ES-I3 (cell line): ENCODE results near the gene ABCF3.
A peak's percentile ranks its signal among the peaks of the same experiment; 100 is the strongest.

Experiments
- H3K36me3 ChIP-seq: 2 replicates; pipeline ENCODE4 v1.6.1; 2013; ENCODE audit warnings: mild to moderate bottlenecking, low read length, control low read depth, moderate library complexity; ENCODE audit not compliant: insufficient read depth
- H3K4me1 ChIP-seq: 2 replicates; pipeline ENCODE4 v1.6.1; 2013; ENCODE audit warnings: mild to moderate bottlenecking, control low read depth, low read length; ENCODE audit not compliant: insufficient read depth
- H3K9ac ChIP-seq: 2 replicates; pipeline ENCODE4 v1.6.1; 2013; ENCODE audit warnings: low read depth, mild to moderate bottlenecking, low read length, moderate library complexity
- H3K9me3 ChIP-seq: 2 replicates; pipeline ENCODE4 v1.6.1; 2013; ENCODE audit warnings: mild to moderate bottlenecking, low read length, moderate library complexity; ENCODE audit not compliant: control insufficient read depth, insufficient read depth

ABCF3 gene

DNA sequence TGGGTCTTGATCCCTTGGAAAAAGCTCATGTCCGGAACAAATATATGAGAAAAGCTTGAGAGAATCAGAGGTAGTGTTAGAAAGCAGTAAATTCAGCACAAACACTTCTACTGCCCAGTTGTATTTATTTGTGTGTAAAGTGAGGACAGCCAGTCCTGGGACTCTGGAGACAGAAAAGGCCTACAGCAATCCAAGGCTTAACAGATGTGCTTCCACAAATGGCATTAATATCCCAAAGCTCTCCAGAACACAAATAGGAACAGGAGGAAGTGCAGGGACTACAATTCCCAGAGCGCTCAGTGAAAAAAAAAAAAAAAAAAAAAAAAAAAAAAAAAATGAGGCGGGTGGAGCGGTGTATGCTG, 11.7 kb upstream of the ABCF3 start:
- no peaks in the 10 kb centered on the region for H3K9me3 ChIP-seq
- peaks cover 37% of the 10 kb centered on the region for H3K4me1 ChIP-seq
- H3K9ac ChIP-seq: no peak overlapping the region
- peaks cover 20% of the 10 kb centered on the region for H3K36me3 ChIP-seq

DNA sequence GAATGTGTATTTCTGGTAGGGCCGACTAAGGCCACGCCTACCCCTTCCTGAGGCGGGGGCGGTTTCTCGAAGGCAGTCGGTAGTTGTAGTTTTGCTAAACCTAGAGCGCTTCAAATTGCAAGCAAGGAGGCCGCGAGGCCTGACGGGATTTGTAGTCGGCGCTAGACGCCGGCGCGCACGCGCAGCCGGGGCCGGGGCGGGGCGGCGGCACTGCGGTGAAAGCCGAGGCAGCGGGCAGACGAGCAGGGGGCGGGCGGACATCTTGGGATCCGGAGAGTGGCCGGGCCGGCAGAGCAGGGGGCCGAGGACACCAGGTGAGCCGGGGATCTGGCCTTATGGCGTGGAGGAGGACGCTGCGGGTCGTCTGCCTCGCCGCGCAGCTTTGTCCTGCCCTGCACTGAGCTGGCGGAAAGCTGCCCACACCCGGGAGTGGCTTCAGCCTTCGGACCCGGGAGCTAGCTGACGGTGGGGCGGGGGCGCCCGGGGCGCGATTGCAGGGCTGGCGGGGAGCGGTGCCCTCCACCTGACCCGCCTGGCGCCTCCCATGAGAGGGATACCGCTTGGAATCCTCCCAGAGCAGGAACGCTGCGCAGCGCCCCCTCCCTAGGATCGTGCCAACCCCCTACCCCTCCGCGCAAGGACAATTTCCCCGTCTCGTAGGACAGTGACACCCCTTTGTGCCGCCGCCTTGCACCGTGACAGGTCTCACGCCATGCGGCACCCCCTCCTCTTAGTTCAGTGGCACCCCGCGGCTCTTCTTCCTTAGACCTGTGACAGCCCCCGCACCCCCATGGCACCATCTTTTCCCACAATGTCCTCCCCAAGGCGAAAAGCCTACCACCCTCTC, 11.1 kb upstream of the ABCF3 start, which contains the start of gene AP2M1:
Gene AP2M1, plus strand, starts transcription at position 210 of the 847 bp plus-strand sequence. CDS start 2,139 bp downstream, outside the sequence.
- peaks cover 37% of the 10 kb centered on the region for H3K4me1 ChIP-seq
- H3K36me3 ChIP-seq: peaks cover 22% of the 10 kb centered on the region
- peak within 1 kb of the TSS; percentile 86 for H3K9ac ChIP-seq
- no peaks in the 10 kb centered on the region for H3K9me3 ChIP-seq

GRCh38 chr3:184175506-184175905, 10.5 kb upstream of the ABCF3 start:
- H3K9me3 ChIP-seq: no peaks in the 10 kb centered on the region
- H3K36me3 ChIP-seq: peaks cover 29% of the 10 kb centered on the region
- peaks cover 37% of the 10 kb centered on the region for H3K4me1 ChIP-seq
- H3K9ac ChIP-seq: peak overlapping the region; percentile 86

- Histone ChIP-seq H3K9ac (peak overlapping the region; percentile 86), H3K36me3 (peaks cover 32% of the 10 kb centered on the region), H3K4me1 (peaks cover 34% of the 10 kb centered on the region), H3K9me3 (no peaks in the 10 kb centered on the region)
Measured at GRCh38 chr3:184175981-184176376, 10.0 kb upstream of the ABCF3 start.

GRCh38 chr3:184176377-184177330, 9.3 kb upstream of the ABCF3 start:
- H3K9me3 ChIP-seq: no peaks in the 10 kb centered on the region
- peaks cover 29% of the 10 kb centered on the region for H3K4me1 ChIP-seq
- H3K9ac ChIP-seq: peak overlapping the region; percentile 86
- H3K36me3 ChIP-seq: peaks cover 34% of the 10 kb centered on the region

DNA sequence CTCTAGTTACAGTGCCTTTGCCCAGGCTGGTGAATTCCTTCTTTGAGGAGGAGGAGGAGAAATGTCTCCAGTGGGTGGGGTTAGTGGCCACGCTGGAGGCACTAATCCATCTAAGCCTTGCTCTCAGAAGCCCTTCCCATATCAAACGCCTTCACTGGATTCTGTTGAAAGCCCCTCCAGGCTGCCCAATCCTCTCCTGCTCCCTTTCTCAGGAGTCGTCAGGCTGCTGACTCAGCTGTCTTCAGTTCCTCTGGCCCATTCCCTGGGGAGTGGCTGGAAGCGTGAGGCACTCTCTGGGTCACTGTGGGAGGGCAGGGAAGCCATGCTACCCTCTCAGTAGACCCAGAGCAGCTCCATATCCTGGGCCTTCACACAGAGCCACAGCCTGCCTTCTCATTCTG, 8.7 kb upstream of the ABCF3 start:
- peaks cover 40% of the 10 kb centered on the region for H3K36me3 ChIP-seq
- H3K9me3 ChIP-seq: no peaks in the 10 kb centered on the region
- peaks cover 23% of the 10 kb centered on the region for H3K4me1 ChIP-seq
- H3K9ac ChIP-seq: peak overlapping the region; percentile 86

DNA sequence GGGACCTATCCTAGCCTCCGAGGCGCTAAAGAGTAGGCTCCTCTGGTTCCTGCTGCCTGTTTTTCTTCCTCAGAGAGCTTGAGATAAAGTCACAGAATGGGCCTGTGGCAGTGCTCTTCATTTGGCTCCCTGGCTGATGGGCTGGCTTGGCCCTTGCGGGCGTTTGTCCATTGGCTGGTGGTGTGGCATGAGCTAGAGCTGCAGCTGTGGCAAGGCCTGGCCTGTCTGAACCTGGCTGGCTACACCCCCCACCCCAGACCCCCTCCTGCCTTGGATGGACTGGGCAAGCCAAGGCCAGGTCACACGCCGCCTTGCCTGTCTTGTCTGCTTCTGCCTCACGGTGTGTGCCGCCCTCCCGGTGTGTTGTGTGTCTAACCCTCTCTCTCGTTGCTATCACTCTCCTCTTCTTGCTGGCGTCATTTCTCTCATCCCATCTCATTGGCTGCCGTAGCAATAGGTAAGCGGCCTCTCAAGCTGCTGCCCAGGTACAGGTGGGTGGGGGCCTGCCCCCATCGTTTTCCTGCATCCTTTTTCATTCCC, 8.2 kb upstream of the ABCF3 start:
- Histone ChIP-seq H3K9ac (no peak overlapping the region), H3K36me3 (peaks cover 42% of the 10 kb centered on the region), H3K9me3 (no peaks in the 10 kb centered on the region), H3K4me1 (peaks cover 21% of the 10 kb centered on the region)

DNA sequence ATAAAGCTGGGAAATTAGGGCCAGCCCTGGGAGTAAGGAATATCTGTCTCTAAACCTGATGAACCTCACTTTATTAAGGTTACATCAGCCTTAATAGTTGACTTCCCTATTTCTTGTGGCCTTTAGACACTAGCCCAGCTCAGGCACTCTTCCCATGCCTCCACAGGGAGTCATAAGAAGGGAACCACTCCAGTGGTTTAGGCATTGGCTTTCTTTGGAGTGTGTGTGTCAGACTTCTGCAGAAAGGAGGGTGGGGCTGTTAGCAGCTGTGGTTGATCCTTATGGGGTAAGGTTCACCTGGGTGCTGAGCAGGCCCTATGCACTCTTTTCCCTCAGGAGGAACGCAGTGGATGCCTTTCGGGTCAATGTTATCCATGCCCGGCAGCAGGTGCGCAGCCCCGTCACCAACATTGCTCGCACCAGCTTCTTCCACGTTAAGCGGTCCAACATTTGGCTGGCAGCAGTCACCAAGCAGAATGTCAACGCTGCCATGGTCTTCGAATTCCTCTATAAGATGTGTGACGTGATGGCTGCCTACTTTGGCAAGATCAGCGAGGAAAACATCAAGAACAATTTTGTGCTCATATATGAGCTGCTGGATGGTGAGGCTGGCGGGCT, 7.4 kb upstream of the ABCF3 start:
- Histone ChIP-seq H3K9me3 (no peaks in the 10 kb centered on the region), H3K4me1 (peaks cover 20% of the 10 kb centered on the region), H3K9ac (no peak overlapping the region), H3K36me3 (peaks cover 42% of the 10 kb centered on the region)

DNA sequence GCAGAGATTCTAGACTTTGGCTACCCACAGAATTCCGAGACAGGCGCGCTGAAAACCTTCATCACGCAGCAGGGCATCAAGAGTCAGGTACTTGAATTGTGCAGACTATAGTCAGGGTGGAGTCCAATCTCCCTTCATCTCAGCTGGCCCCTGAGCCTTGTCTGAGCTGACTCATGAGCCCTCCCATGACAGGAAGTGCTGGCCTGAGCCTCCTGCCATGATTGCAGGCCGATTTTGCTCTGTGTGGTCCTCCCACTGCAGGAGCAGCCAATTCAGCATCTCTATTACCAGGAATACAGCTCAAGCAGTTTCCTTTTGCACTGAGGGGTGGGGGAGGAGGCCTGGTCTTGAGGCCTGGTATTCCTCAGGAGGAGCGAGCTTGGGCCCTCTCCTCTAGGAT, 5.8 kb upstream of the ABCF3 start:
- peaks cover 42% of the 10 kb centered on the region for H3K36me3 ChIP-seq
- peaks cover 18% of the 10 kb centered on the region for H3K4me1 ChIP-seq
- no peaks in the 10 kb centered on the region for H3K9me3 ChIP-seq
- no peak overlapping the region for H3K9ac ChIP-seq

DNA sequence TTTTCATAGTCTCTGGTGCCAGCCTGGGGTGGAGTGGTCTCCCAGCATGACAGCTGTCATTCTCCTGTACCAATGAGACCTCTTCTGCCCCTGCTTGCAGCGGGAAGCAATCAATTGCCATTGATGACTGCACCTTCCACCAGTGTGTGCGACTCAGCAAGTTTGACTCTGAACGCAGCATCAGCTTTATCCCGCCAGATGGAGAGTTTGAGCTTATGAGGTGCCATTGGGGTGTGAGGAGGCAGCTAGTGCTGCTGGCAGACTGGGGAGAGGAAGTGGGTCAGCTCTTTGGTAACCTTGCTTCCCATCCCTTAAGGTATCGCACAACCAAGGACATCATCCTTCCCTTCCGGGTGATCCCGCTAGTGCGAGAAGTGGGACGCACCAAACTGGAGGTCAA, 4.4 kb upstream of the ABCF3 start:
- Histone ChIP-seq H3K4me1 (peaks cover 19% of the 10 kb centered on the region), H3K9me3 (no peaks in the 10 kb centered on the region), H3K36me3 (peaks cover 42% of the 10 kb centered on the region), H3K9ac (no peak overlapping the region)

DNA sequence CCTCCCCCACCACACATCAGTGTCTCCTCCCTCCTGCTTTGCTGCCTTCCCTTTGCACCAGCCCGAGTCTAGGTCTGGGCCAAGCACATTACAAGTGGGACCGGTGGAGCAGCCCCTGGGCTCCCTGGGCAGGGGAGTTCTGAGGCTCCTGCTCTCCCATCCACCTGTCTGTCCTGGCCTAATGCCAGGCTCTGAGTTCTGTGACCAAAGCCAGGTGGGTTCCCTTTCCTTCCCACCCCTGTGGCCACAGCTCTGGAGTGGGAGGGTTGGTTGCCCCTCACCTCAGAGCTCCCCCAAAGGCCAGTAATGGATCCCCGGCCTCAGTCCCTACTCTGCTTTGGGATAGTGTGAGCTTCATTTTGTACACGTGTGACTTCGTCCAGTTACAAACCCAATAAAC, 2.3 kb upstream of the ABCF3 start:
- no peaks in the 10 kb centered on the region for H3K9me3 ChIP-seq
- peaks cover 36% of the 10 kb centered on the region for H3K36me3 ChIP-seq
- peaks cover 10% of the 10 kb centered on the region for H3K4me1 ChIP-seq
- no peak overlapping the region for H3K9ac ChIP-seq

GRCh38 chr3:184184546-184185230, 1.3 kb upstream of the ABCF3 start:
- Histone ChIP-seq H3K36me3 (peaks cover 36% of the 10 kb centered on the region), H3K9me3 (no peaks in the 10 kb centered on the region), H3K4me1 (peaks cover 10% of the 10 kb centered on the region), H3K9ac (peak overlapping the region; percentile 74; the same call in 1 of the 2 replicates)

DNA sequence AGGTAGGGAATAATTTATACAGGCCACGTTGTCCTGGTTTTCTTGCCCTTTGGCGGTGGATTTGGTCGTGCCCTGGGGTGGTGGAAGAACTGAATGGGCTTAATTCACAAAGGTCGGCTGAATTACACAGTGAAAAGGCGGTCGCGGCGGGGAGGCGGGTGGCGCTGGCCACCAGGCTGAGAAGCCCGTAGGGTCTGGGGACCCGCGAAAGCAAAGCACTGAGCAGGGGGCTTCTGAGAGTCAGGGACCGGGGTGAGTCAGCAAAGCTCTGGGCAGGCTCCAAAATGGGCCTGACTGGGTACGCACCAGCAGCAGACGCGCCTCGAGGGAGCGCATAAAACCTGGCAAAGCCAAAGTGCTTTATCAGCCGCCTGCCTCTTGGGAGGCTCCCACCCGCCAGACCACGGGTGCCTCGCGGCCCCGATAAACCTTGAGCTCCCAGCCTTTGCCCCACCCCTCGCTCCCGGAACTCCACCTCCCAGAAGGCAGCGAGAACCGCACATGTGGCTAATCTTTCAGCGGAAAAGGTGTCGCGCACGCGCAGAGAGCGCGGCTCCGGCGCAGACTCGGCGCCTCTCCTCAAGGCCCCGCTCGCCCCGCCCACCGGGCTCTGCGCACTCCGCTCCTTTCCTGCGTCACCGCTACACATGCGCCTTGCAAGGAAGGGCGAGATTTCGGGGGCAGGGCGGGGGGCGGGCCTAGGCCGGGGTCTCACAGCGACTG, 377 bp upstream of the ABCF3 start:
- no peaks in the 10 kb centered on the region for H3K9me3 ChIP-seq
- H3K4me1 ChIP-seq: peaks cover 10% of the 10 kb centered on the region
- H3K36me3 ChIP-seq: peaks cover 29% of the 10 kb centered on the region
- H3K9ac ChIP-seq: peak overlapping the region; percentile 88
